GM21717 (cell line): Measurements from ENCODE around the gene SMAD7.
"Not testable (repeated sequence)": the region's sequence is repeated elsewhere in the genome, so short reads cannot be mapped to it uniquely, and the experiment has no call there.

Source experiments
- ATAC-seq: cut with Tn5 transposase; IDR thresholded peaks from one replicate; pipeline ENCODE4 v1.9.1; 2021; ENCODE audit warnings: mild to moderate bottlenecking, moderate library complexity; ENCODE audit not compliant: unreplicated experiment

Gene SMAD7

GRCh38 chr18:48885924-48886400 lies 64.8 kb downstream of the SMAD7 start:
- ATAC-seq, result no peak

- ATAC-seq, result no peak
Observed at GRCh38 chr18:48885266-48885923, 65.4 kb downstream of the SMAD7 start.

- no peak for ATAC-seq
Observed at GRCh38 chr18:48884771-48885170, 66.0 kb downstream of the SMAD7 start.

- ATAC-seq, result no peak
Observed at GRCh38 chr18:48884306-48884705, 66.5 kb downstream of the SMAD7 start.

- no peak for ATAC-seq
Observed at GRCh38 chr18:48882379-48882778, 68.4 kb downstream of the SMAD7 start.

- ATAC-seq, result no peak
Observed at GRCh38 chr18:48880931-48881330, 69.8 kb downstream of the SMAD7 start.

- no peak for ATAC-seq
Observed at GRCh38 chr18:48879008-48879431, 71.7 kb downstream of the SMAD7 start.

- no peak for ATAC-seq
Observed at GRCh38 chr18:48878471-48878870, 72.3 kb downstream of the SMAD7 start.

GRCh38 chr18:48877941-48878340 lies 72.8 kb downstream of the SMAD7 start:
- ATAC-seq, result no peak

- ATAC-seq, result no peak
Observed at GRCh38 chr18:48876590-48876989, 74.2 kb downstream of the SMAD7 start.

- ATAC-seq, result no peak
Observed at GRCh38 chr18:48875942-48876511, 74.7 kb downstream of the SMAD7 start.

GRCh38 chr18:48875314-48875941 lies 75.3 kb downstream of the SMAD7 start:
- no peak for ATAC-seq

- no peak for ATAC-seq
Observed at GRCh38 chr18:48874701-48875162, 76.0 kb downstream of the SMAD7 start.

- no peak for ATAC-seq
Observed at GRCh38 chr18:48874233-48874632, 76.5 kb downstream of the SMAD7 start.

- no peak for ATAC-seq
Observed at GRCh38 chr18:48872234-48873145, 78.3 kb downstream of the SMAD7 start.

GRCh38 chr18:48871391-48872166 lies 79.2 kb downstream of the SMAD7 start:
- no peak for ATAC-seq

GRCh38 chr18:48870926-48871325 lies 79.8 kb downstream of the SMAD7 start:
- ATAC-seq, result not testable (repeated sequence)
